Activated T-cell treated with anti-CD3 and anti-CD28 coated beads, Interleukin-2, amount 50 U/mL, for 72 hours (primary cell): ENCODE results near the gene CEND1. TPM values are rescaled to one million over a fixed set of nuclear protein-coding genes. Genes with fewer than 3 reads are reported as not detected.
A peak's percentile ranks its signal among the peaks of the same experiment; 100 is the strongest.

Experiments used
- ATAC-seq, 2 donors: fragments of 150-1000 bp; cut with Tn5 transposase; replicated peaks in 1 of 2; 2 replicates each; pipeline ENCODE4 v1.10.0; 2021; ENCODE audit warnings: moderate library complexity in 2 of 2, mild to moderate bottlenecking in 1 of 2
- DNase-seq, 2 donors: peaks; one replicate each; pipeline ENCODE4 v3.0.0; 2021 to 2022; ENCODE audit warnings: mixed read lengths in 1 of 2
- H3K27ac Mint-ChIP-seq: one replicate; pipeline ENCODE4 v1.8.0; 2022; ENCODE audit warnings: mild to moderate bottlenecking, moderate library complexity, mixed read lengths
- H3K27me3 Mint-ChIP-seq: one replicate; pipeline ENCODE4 v1.8.0; 2022; ENCODE audit warnings: low read depth, mixed read lengths
- H3K36me3 Mint-ChIP-seq, 2 donors: one replicate each; pipeline ENCODE4 v1.8.0; 2022; ENCODE audit warnings: mixed read lengths in 2 of 2, mild to moderate bottlenecking in 1 of 2; ENCODE audit not compliant: insufficient read depth in 2 of 2
- H3K4me1 Mint-ChIP-seq: one replicate; pipeline ENCODE4 v1.8.0; 2022; ENCODE audit warnings: low read depth, mixed read lengths
- H3K4me3 Mint-ChIP-seq, 2 donors: one replicate each; pipeline ENCODE4 v1.8.0; 2022; ENCODE audit warnings: mild to moderate bottlenecking in 2 of 2, mixed read lengths in 2 of 2, moderate library complexity in 2 of 2
- H3K9me3 Mint-ChIP-seq, 2 donors: one replicate each; pipeline ENCODE4 v1.8.0; 2022; ENCODE audit warnings: mixed read lengths in 2 of 2
- total RNA-seq, 2 donors: library from RNA; stranded (reverse); gene quantifications; one replicate each; pipeline ENCODE4 v1.2.3, GENCODE V29; 2022

Gene CEND1
- total RNA-seq, 2 donors from 2014 or later = 1.4 to 1.6 TPM

GRCh38 chr11:813456-814096, 23.7 kb upstream of the CEND1 start:
- peaks cover 40% of the 10 kb centered on the region for H3K4me1 Mint-ChIP-seq
- no peaks in the 10 kb centered on the region for H3K27me3 Mint-ChIP-seq
- no peaks in the 10 kb centered on the region for H3K9me3 Mint-ChIP-seq
- H3K36me3 Mint-ChIP-seq = peaks cover 5 to 14% of the 10 kb centered on the region in 2 donors
- ATAC-seq = no peak
- no peak overlapping the region for H3K4me3 Mint-ChIP-seq
- no peak overlapping the region for H3K27ac Mint-ChIP-seq
- no peak for DNase-seq

GRCh38 chr11:813072-813455, 23.2 kb upstream of the CEND1 start:
- H3K27me3 Mint-ChIP-seq = no peaks in the 10 kb centered on the region
- DNase-seq = no peak
- H3K9me3 Mint-ChIP-seq = no peaks in the 10 kb centered on the region
- no peak for ATAC-seq
- H3K36me3 Mint-ChIP-seq = peaks cover 5 to 14% of the 10 kb centered on the region in 2 donors
- peaks cover 45% of the 10 kb centered on the region for H3K4me1 Mint-ChIP-seq
- H3K4me3 Mint-ChIP-seq = no peak overlapping the region
- H3K27ac Mint-ChIP-seq = no peak overlapping the region

- H3K27ac Mint-ChIP-seq = peak overlapping the region; percentile 19
- no peaks in the 10 kb centered on the region for H3K27me3 Mint-ChIP-seq
- H3K4me3 Mint-ChIP-seq = peak overlapping the region; percentile 90 to 98
- DNase-seq = no peak
- no peak for ATAC-seq
- H3K4me1 Mint-ChIP-seq = peaks cover 47% of the 10 kb centered on the region
- no peaks in the 10 kb centered on the region for H3K9me3 Mint-ChIP-seq
- H3K36me3 Mint-ChIP-seq = peaks cover 5 to 14% of the 10 kb centered on the region in 2 donors
Observed at GRCh38 chr11:812390-812789, 22.5 kb upstream of the CEND1 start.

GRCh38 chr11:811446-812245, 21.8 kb upstream of the CEND1 start:
- H3K27me3 Mint-ChIP-seq = no peaks in the 10 kb centered on the region
- DNase-seq = no peak
- H3K4me3 Mint-ChIP-seq = peak overlapping the region; percentile 90 to 98
- peaks cover 48% of the 10 kb centered on the region for H3K4me1 Mint-ChIP-seq
- no peak for ATAC-seq
- peak overlapping the region; percentile 96 for H3K27ac Mint-ChIP-seq
- H3K36me3 Mint-ChIP-seq = peaks cover 5 to 14% of the 10 kb centered on the region in 2 donors
- H3K9me3 Mint-ChIP-seq = no peaks in the 10 kb centered on the region

GRCh38 chr11:810040-810567, 20.2 kb upstream of the CEND1 start:
- DNase-seq (no peak), ATAC-seq (peak in 1 of 2 donors; percentile 5)
- H3K9me3 Mint-ChIP-seq = no peaks in the 10 kb centered on the region
- H3K4me1 Mint-ChIP-seq = peaks cover 48% of the 10 kb centered on the region
- peaks cover 5 to 14% of the 10 kb centered on the region in 2 donors for H3K36me3 Mint-ChIP-seq
- H3K27ac Mint-ChIP-seq = peak overlapping the region; percentile 97
- peak overlapping the region; percentile 90 to 98 for H3K4me3 Mint-ChIP-seq
- no peaks in the 10 kb centered on the region for H3K27me3 Mint-ChIP-seq

- ATAC-seq (peak; percentile 83 to 87), DNase-seq (peak; percentile 97 to 98)
- Mint-ChIP-seq H3K4me1 (peaks cover 48% of the 10 kb centered on the region), H3K4me3 (peak within 1 kb of the TSS; percentile 90 to 98), H3K27me3 (no peaks in the 10 kb centered on the region), H3K27ac (peak within 1 kb of the TSS; percentile 97), H3K9me3 (no peaks in the 10 kb centered on the region), H3K36me3 (peaks cover 5 to 14% of the 10 kb centered on the region in 2 donors)
Observed at GRCh38 chr11:809287-810039, 19.6 kb upstream of the CEND1 start, which contains the start of gene RPLP2. RPLP2 (plus strand) TSS chr11:809967; CDS start chr11:810235, 268 bp downstream.

- H3K36me3 Mint-ChIP-seq = peaks cover 5 to 12% of the 10 kb centered on the region in 2 donors
- peak; percentile 46 to 48 for DNase-seq
- no peak for ATAC-seq
Observed at GRCh38 chr11:808427-809286, 18.8 kb upstream of the CEND1 start.

GRCh38 chr11:804599-804964, 14.7 kb upstream of the CEND1 start:
- peaks cover 0 to 2% of the 10 kb centered on the region in 2 donors for H3K36me3 Mint-ChIP-seq
- H3K9me3 Mint-ChIP-seq = no peaks in the 10 kb centered on the region
- no peak for DNase-seq
- no peak for ATAC-seq
- no peaks in the 10 kb centered on the region for H3K27me3 Mint-ChIP-seq
- peak overlapping the region; percentile 85 for H3K4me3 Mint-ChIP-seq
- H3K27ac Mint-ChIP-seq = peak overlapping the region; percentile 28
- H3K4me1 Mint-ChIP-seq = peaks cover 19% of the 10 kb centered on the region

More at GRCh38 chr11:808427-809286, 18.8 kb upstream of the CEND1 start:
- Mint-ChIP-seq H3K27ac (peak overlapping the region; percentile 97), H3K4me1 (peaks cover 46% of the 10 kb centered on the region), H3K4me3 (peak overlapping the region; percentile 90 to 98), H3K9me3 (no peaks in the 10 kb centered on the region), H3K27me3 (no peaks in the 10 kb centered on the region)

- H3K9me3 Mint-ChIP-seq = no peaks in the 10 kb centered on the region
- no peak overlapping the region for H3K27ac Mint-ChIP-seq
- H3K4me1 Mint-ChIP-seq = peaks cover 17% of the 10 kb centered on the region
- DNase-seq (no peak), ATAC-seq (no peak)
- H3K27me3 Mint-ChIP-seq = no peaks in the 10 kb centered on the region
- peaks cover 0 to 2% of the 10 kb centered on the region in 2 donors for H3K36me3 Mint-ChIP-seq
- peak overlapping the region; percentile 85 for H3K4me3 Mint-ChIP-seq
Observed at GRCh38 chr11:803770-804598, 14.1 kb upstream of the CEND1 start.

- H3K27ac Mint-ChIP-seq = no peak overlapping the region
- H3K36me3 Mint-ChIP-seq = peaks cover 0 to 2% of the 10 kb centered on the region in 2 donors
Observed at GRCh38 chr11:803467-803742, 13.5 kb upstream of the CEND1 start.

GRCh38 chr11:802693-803466, 13.0 kb upstream of the CEND1 start:
- no peak for ATAC-seq

More at GRCh38 chr11:803467-803742, 13.5 kb upstream of the CEND1 start:
- H3K4me3 Mint-ChIP-seq = peak overlapping the region; percentile 85
- no peak for DNase-seq
- H3K9me3 Mint-ChIP-seq = no peaks in the 10 kb centered on the region
- no peaks in the 10 kb centered on the region for H3K27me3 Mint-ChIP-seq
- ATAC-seq = no peak
- H3K4me1 Mint-ChIP-seq = peaks cover 11% of the 10 kb centered on the region

More at GRCh38 chr11:802693-803466, 13.0 kb upstream of the CEND1 start:
- H3K36me3 Mint-ChIP-seq = peaks cover 0 to 2% of the 10 kb centered on the region in 2 donors
- no peak overlapping the region for H3K27ac Mint-ChIP-seq
- peak overlapping the region; percentile 53 to 85 for H3K4me3 Mint-ChIP-seq
- DNase-seq = no peak
- H3K4me1 Mint-ChIP-seq = peaks cover 6% of the 10 kb centered on the region
- H3K27me3 Mint-ChIP-seq = no peaks in the 10 kb centered on the region
- H3K9me3 Mint-ChIP-seq = no peaks in the 10 kb centered on the region
